Stimulated activated CD8-positive, alpha-beta memory T cell treated with anti-CD3 and anti-CD28 coated beads, Interleukin-12 subunit alpha, Interleukin-12 subunit beta, amount 100 ng/mL, for 24 hours (primary cell): ENCODE data around the gene PNMA8A.

Experiments
- DNase-seq: peaks from one replicate; pipeline ENCODE4 v3.0.0-alpha.2; 2020; ENCODE audit errors: extremely low read depth

PNMA8A gene

DNA sequence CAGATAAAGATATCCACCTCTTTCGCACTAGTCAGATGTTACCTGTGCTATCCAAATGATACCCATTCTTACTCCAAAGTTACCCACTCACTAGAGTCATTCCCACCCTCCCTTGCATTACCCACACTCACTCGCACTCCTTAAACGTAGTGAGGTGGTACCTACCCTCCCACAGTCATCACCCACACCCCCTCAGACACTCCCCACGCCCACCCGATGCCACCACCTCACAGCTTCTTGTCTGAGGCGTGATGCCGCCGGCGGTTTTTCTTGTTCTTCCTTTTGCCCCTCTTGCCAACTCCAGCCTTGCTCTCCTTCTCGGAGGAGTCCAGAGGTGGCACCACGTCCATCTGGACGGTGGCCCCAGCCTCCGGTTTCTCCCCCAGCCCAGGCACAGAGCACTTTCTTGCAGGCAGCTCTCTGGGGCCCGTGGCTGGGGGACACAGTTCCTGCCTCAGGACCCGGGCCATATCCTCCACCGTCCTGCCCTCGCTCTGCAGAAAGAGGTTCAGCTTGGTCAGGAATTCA lies 43.8 kb downstream of the PNMA8A start:
- DNase-seq, result no peak

DNA sequence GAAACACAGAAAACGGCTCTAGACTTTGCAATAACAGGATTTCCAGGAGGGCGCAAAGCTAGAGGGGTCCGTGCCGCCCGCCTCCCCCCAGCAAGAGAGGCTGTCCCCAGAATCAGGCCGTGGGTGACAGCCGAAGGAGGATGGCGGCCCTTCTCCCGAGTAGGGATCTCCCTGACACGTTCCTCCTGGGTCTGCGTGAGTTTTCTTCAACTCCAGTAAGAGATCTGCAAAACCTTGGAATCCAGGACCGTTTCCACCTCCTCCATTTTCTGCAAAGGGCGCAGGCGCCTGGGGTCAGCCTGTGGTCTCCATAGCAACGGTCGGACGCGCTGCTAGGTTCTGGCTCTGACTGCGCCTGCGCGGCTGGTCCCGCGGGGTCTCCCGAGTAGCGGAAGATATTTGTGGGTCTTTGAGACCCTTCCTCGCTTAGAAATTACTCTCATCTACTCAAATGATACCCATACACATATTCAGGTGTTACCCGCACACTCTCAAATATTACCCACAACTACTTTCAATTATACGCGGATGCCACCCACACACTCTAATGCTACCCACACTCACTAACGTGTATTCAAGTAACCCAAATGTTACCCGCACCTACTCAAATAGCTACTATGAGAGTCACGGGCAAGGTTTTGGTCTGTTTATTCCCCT lies 44.7 kb downstream of the PNMA8A start:
- DNase-seq, result no peak

DNA sequence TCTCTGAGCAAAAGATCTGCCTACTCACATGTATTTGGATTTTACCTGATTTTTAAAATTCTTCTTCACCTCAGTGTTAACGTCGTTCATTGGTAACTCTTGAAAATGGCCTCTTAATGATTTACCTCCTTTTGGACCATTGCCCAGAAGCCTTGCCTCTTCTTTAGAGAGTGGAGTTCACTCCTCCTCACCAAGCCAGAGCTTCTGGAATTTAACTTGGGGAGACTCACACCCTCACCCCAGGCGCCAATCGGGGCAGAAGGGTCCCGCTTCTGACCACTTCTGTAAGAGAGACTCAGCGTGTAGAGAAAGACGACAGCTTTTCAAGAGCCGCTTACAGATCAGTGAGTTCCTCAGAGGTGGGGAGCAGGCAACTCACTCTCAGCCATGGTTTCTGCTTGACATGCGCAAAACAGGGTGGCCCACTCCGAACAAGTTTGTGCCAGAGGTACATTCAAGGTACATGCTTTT lies 45.3 kb downstream of the PNMA8A start:
- DNase-seq, result no peak

DNA sequence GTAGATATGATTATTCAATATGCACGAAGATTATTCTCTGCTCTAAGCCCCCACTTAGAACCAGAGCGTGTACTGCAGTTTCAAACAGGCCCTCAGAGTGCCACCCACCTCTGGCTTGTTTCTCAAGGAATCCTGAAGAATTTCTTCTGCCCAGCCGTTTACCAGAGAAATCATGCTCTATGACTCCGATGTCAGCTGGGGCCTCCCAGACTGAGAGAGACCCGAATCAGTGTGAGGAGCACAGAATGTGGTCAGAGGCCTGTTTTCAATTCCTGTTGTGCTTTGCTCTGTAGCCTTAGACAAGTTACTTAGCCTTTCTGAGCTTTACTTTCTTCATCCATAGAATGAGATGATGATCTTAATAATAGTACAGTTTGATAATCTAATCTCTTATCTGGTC lies 48.2 kb downstream of the PNMA8A start:
- DNase-seq, result no peak

DNA sequence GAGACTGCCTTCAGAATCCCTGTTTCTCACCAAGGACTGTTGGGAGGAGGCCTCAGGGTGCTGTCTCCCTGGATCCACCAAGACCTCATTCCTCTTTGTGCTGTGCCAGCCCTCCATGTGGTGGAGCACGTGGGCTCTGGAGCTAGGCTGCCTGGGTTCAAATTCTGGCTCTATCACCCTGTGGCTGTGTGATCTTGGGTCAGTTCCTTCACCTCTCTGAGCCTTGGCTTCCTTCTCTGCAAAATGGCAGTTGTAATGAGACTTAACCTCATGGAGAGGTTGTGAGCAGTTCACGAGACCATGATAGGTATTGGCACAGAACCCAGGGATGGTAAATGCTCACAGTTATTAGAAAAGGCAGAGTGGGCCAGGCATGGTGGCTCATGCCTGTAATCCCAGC lies 49.0 kb downstream of the PNMA8A start:
- no peak for DNase-seq

DNA sequence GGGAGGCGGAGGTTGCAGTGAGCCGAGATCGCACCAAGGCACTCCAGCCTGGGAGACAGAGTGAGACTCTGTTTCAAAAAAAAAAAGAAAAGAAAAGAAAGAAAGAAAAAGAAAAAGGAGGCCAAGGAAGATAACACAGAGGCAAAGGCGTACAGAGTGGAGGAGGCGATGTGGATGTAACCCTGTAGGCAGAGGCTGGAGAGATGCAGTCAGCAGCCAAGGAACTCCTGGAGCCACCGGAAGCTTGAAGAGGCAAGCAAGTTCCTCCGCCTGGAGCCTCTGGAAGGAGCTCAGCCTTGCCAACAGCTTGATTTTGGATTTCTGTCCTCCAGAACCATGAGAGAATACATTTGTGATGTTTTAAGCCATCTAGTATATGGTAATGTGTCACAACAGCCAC lies 51.3 kb downstream of the PNMA8A start:
- DNase-seq, result no peak
